H9 (cell line): ENCODE measurements around the gene ATXN10. TPM values are rescaled to one million over a fixed set of nuclear protein-coding genes. Genes with fewer than 3 reads are reported as not detected.

ENCODE experiments used
- DNase-seq: peaks from one replicate; pipeline ENCODE4 v3.0.0-alpha.2; 2017
- H2AFZ ChIP-seq: one replicate; pipeline ENCODE4 v1.6.1; 2013; ENCODE audit warnings: mild to moderate bottlenecking, low read length, control low read depth, moderate library complexity
- H2AK5ac ChIP-seq: 2 replicates; pipeline ENCODE4 v1.6.1; 2013; ENCODE audit warnings: low read length, control low read depth, mixed read lengths; ENCODE audit not compliant: insufficient read length
- H2BK120ac ChIP-seq: one replicate; pipeline ENCODE4 v1.6.1; 2013; ENCODE audit warnings: low read depth, mild to moderate bottlenecking, low read length, control low read depth, inconsistent platforms; ENCODE audit not compliant: poor library complexity, severe bottlenecking
- H2BK12ac ChIP-seq: 2 replicates; pipeline ENCODE4 v1.6.1; 2013; ENCODE audit warnings: low read length, control low read depth, mixed read lengths, low read depth; ENCODE audit not compliant: insufficient read length
- H2BK15ac ChIP-seq: 2 replicates; pipeline ENCODE4 v1.6.1; 2013; ENCODE audit warnings: low read depth, low read length, control low read depth
- H2BK20ac ChIP-seq: one replicate; pipeline ENCODE4 v1.6.1; 2013; ENCODE audit warnings: low read depth, mild to moderate bottlenecking, low read length, control low read depth, inconsistent platforms; ENCODE audit not compliant: poor library complexity, severe bottlenecking
- H2BK5ac ChIP-seq: 2 replicates; pipeline ENCODE4 v1.6.1; 2013; ENCODE audit warnings: low read length, control low read depth, mixed read lengths; ENCODE audit not compliant: insufficient read length
- H3K14ac ChIP-seq: 2 replicates; pipeline ENCODE4 v1.6.1; 2013; ENCODE audit warnings: low read length, control low read depth; ENCODE audit not compliant: insufficient read depth
- H3K18ac ChIP-seq: 2 replicates; pipeline ENCODE4 v1.6.1; 2013; ENCODE audit warnings: low read depth, mild to moderate bottlenecking, mixed read lengths, low read length, control low read depth; ENCODE audit not compliant: insufficient read length
- H3K23ac ChIP-seq: 2 replicates; pipeline ENCODE4 v1.6.1; 2013; ENCODE audit warnings: low read length, control low read depth, mixed read lengths, low read depth; ENCODE audit not compliant: insufficient read length
- H3K23me2 ChIP-seq: 2 replicates; pipeline ENCODE4 v1.6.1; 2013; ENCODE audit warnings: low read depth, mild to moderate bottlenecking, mixed read lengths, low read length, control low read depth; ENCODE audit not compliant: insufficient read length, poor library complexity, severe bottlenecking
- H3K27ac ChIP-seq: 2 replicates; pipeline ENCODE4 v1.5.1; 2013; ENCODE audit warnings: low read length, control low read depth, mixed read lengths, low read depth; ENCODE audit not compliant: insufficient read length
- H3K27me3 ChIP-seq: 2 replicates; pipeline ENCODE4 v1.6.1; 2013; ENCODE audit warnings: low read length, control low read depth, inconsistent platforms; ENCODE audit not compliant: insufficient read depth
- H3K4ac ChIP-seq: 2 replicates; pipeline ENCODE4 v1.6.1; 2013; ENCODE audit warnings: low read depth, mild to moderate bottlenecking, control low read depth, inconsistent platforms, low read length, moderate library complexity
- H3K4me1 ChIP-seq: 2 replicates; pipeline ENCODE4 v1.6.1; 2013; ENCODE audit warnings: low read length, control low read depth, inconsistent platforms; ENCODE audit not compliant: insufficient read depth
- H3K4me2 ChIP-seq: 2 replicates; pipeline ENCODE4 v1.6.1; 2013; ENCODE audit warnings: low read length, control low read depth, mixed read lengths; ENCODE audit not compliant: insufficient read length, insufficient read depth
- H3K56ac ChIP-seq: 2 replicates; pipeline ENCODE4 v1.6.1; 2013; ENCODE audit warnings: low read depth, mild to moderate bottlenecking, mixed read lengths, low read length, control low read depth; ENCODE audit not compliant: insufficient read length
- H3K79me1 ChIP-seq: 2 replicates; pipeline ENCODE4 v1.6.1; 2013; ENCODE audit warnings: low read depth, mild to moderate bottlenecking, moderate library complexity, low read length, control low read depth, inconsistent platforms; ENCODE audit not compliant: insufficient read depth, poor library complexity, severe bottlenecking
- H3K79me2 ChIP-seq: 2 replicates; pipeline ENCODE4 v1.6.1; 2013; ENCODE audit warnings: low read length, control low read depth, inconsistent platforms; ENCODE audit not compliant: insufficient read depth
- H3K9ac ChIP-seq: 2 replicates; pipeline ENCODE4 v1.6.1; 2013; ENCODE audit warnings: low read length, control low read depth, mixed read lengths; ENCODE audit not compliant: insufficient read length; ENCODE audit errors: extremely low read depth
- H3K9me3 ChIP-seq: one replicate; pipeline ENCODE4 v1.6.1; 2013; ENCODE audit warnings: low read depth, low read length, inconsistent platforms; ENCODE audit not compliant: control insufficient read depth
- H3T11ph ChIP-seq: one replicate; pipeline ENCODE4 v1.6.1; 2013; ENCODE audit warnings: mild to moderate bottlenecking, low read length, control low read depth, inconsistent platforms
- H4K20me1 ChIP-seq: one replicate; pipeline ENCODE4 v1.6.1; 2013; ENCODE audit not compliant: control insufficient read depth, insufficient read length, insufficient read depth
- H4K5ac ChIP-seq: 2 replicates; pipeline ENCODE4 v1.6.1; 2013; ENCODE audit warnings: low read depth, mild to moderate bottlenecking, mixed read lengths, low read length, control low read depth; ENCODE audit not compliant: insufficient read length
- H4K8ac ChIP-seq: replicated peaks from 2 replicates; pipeline ENCODE4 v1.6.1; 2013; ENCODE audit warnings: low read length, control low read depth, mixed read lengths, low read depth; ENCODE audit not compliant: insufficient read length
- H4K91ac ChIP-seq: 2 replicates; pipeline ENCODE4 v1.6.1; 2013; ENCODE audit warnings: low read depth, mild to moderate bottlenecking, moderate library complexity, mixed read lengths, low read length, control low read depth; ENCODE audit not compliant: insufficient read length
- H3K27ac Mint-ChIP-seq, 3 experiments: 2 replicates in 2 of 3; 3 replicates in 1 of 3; pipeline ENCODE4 v1.8.0; 2020 to 2021; ENCODE audit warnings: mixed read lengths in 3 of 3, mild to moderate bottlenecking in 1 of 3, moderate library complexity in 1 of 3
- H3K27me3 Mint-ChIP-seq: 2 replicates; pipeline ENCODE4 v1.8.0; 2021; ENCODE audit warnings: low read depth, mild to moderate bottlenecking, moderate library complexity, mixed read lengths
- H3K36me3 Mint-ChIP-seq, 3 experiments: 2 replicates in 2 of 3; 3 replicates in 1 of 3; pipeline ENCODE4 v1.8.0; 2020 to 2021; ENCODE audit warnings: low read depth in 3 of 3, mixed read lengths in 3 of 3; ENCODE audit not compliant: insufficient read depth in 1 of 3
- H3K4me1 Mint-ChIP-seq, 2 experiments: 2 replicates each; pipeline ENCODE4 v1.8.0; 2020; ENCODE audit warnings: mixed read lengths in 2 of 2
- H3K4me3 Mint-ChIP-seq, 2 experiments: 2 replicates in 1 of 2; 3 replicates in 1 of 2; pipeline ENCODE4 v1.8.0; 2020 to 2021; ENCODE audit warnings: mild to moderate bottlenecking in 2 of 2, mixed read lengths in 2 of 2, moderate library complexity in 1 of 2
- H3K9me3 Mint-ChIP-seq, 2 experiments: 2 replicates in 1 of 2; 3 replicates in 1 of 2; pipeline ENCODE4 v1.8.0; 2020; ENCODE audit warnings: mild to moderate bottlenecking in 2 of 2, mixed read lengths in 2 of 2, moderate library complexity in 1 of 2
- WGBS: extraction: QIAGEN DNeasy Blood & Tissue Kit; methylation state at CpG from one replicate; pipeline ENCODE4 v1.1.7; 2013; ENCODE audit warnings: missing lambda C conversion rate, low lambda C conversion rate, mixed read lengths; ENCODE audit not compliant: insufficient read length; ENCODE audit errors: extremely low coverage; 5-methylcytosine and 5-hydroxymethylcytosine counted together
- total RNA-seq: library from RNA; stranded (reverse); gene quantifications from 2 replicates; pipeline ENCODE4 v1.2.1, GENCODE V29; 2021
- TF ChIP-seq, protein P1 (sequence below): fragments of 200-600 bp; sonication (generic); conservative IDR thresholded peaks from 3 replicates; pipeline ENCODE4 v1.8.0; 2021; ENCODE audit warnings: antibody characterized with exemption, mild to moderate bottlenecking

Gene ATXN10
- total RNA-seq, 1 experiment from 2014 or later: 210 TPM

DNA sequence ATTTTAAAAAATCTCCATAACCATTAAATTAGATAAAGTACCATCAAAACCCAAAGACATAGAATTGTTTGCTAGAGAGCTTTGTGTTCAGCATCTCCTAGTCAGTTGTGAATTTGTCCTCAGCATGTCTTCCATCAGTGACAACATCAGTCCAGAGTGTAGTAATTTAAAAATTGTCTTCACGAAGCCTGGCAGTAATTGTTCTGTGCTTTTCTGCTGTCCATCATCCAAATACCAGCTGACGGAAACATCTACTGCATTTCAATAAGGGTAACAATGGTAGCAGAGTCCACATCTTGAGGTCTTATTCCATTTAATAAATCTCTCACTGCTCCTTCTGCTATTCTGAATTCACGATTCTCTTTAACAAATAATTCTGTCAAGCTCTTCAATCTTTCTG, 121.5 kb downstream of the ATXN10 start:
- H3K4ac ChIP-seq: no peak overlapping the region
- no peak overlapping the region for H2BK12ac ChIP-seq
- no peaks in the 10 kb centered on the region for H3K79me2 ChIP-seq
- Mint-ChIP-seq H3K4me3 (no peak overlapping the region), H3K27ac (no peak overlapping the region; a peak in 1 of 7 replicates), H3K9me3 (peaks cover 32 to 36% of the 10 kb centered on the region in 2 experiments), H3K4me1 (peaks cover 3% of the 10 kb centered on the region in 2 experiments), H3K36me3 (peaks cover 52 to 55% (median 53%) of the 10 kb centered on the region in 3 experiments), H3K27me3 (no peaks in the 10 kb centered on the region; the same call in 1 of the 2 replicates)
- H2AK5ac ChIP-seq: no peak overlapping the region
- H4K8ac ChIP-seq: no peak overlapping the region
- no peak overlapping the region for H4K5ac ChIP-seq
- no peaks in the 10 kb centered on the region for H3K27me3 ChIP-seq
- H2BK120ac ChIP-seq: no peak overlapping the region
- H2AFZ ChIP-seq: no peak overlapping the region
- H2BK5ac ChIP-seq: no peak overlapping the region
- no peak overlapping the region for H3K56ac ChIP-seq
- no peaks in the 10 kb centered on the region for H3K23me2 ChIP-seq
- H3K27ac ChIP-seq: no peak overlapping the region
- WGBS: no CpG with 5 or more reads among the region's 3 CpGs
- no peaks in the 10 kb centered on the region for H3K4me1 ChIP-seq
- TF ChIP-seq, protein P1, sequence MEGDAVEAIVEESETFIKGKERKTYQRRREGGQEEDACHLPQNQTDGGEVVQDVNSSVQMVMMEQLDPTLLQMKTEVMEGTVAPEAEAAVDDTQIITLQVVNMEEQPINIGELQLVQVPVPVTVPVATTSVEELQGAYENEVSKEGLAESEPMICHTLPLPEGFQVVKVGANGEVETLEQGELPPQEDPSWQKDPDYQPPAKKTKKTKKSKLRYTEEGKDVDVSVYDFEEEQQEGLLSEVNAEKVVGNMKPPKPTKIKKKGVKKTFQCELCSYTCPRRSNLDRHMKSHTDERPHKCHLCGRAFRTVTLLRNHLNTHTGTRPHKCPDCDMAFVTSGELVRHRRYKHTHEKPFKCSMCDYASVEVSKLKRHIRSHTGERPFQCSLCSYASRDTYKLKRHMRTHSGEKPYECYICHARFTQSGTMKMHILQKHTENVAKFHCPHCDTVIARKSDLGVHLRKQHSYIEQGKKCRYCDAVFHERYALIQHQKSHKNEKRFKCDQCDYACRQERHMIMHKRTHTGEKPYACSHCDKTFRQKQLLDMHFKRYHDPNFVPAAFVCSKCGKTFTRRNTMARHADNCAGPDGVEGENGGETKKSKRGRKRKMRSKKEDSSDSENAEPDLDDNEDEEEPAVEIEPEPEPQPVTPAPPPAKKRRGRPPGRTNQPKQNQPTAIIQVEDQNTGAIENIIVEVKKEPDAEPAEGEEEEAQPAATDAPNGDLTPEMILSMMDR: no peak
- H2BK15ac ChIP-seq: no peak overlapping the region
- H2BK20ac ChIP-seq: no peak overlapping the region
- H4K20me1 ChIP-seq: no peaks in the 10 kb centered on the region
- no peak overlapping the region for H3K4me2 ChIP-seq
- H3K9ac ChIP-seq: no peak overlapping the region
- no peak for DNase-seq
- no peak overlapping the region for H3T11ph ChIP-seq
- peaks cover 13% of the 10 kb centered on the region for H3K9me3 ChIP-seq
- H3K14ac ChIP-seq: no peak overlapping the region
- H3K23ac ChIP-seq: no peak overlapping the region
- no peak overlapping the region for H4K91ac ChIP-seq
- no peak overlapping the region for H3K18ac ChIP-seq
- peaks cover 4% of the 10 kb centered on the region for H3K79me1 ChIP-seq
